Endothelial cell of umbilical vein (primary cell): Measurements from ENCODE around the gene CES5A. TPM values are rescaled to one million over a fixed set of nuclear protein-coding genes. Genes with fewer than 3 reads are reported as not detected.

Experiments used
- BruUV-seq: library from RNA; stranded (reverse); fragments of 400-500 nt; replicated peaks from 2 replicates; lab custom pipeline; 2021; lab: Mats Ljungman, UMichigan
- CTCF ChIA-PET: fragments of 300-600, 350-600 bp; sonication (Branson Sonifier 250); formaldehyde crosslinking; loops from one replicate; lab custom pipeline; 2021; ENCODE audit warnings: antibody characterized with exemption, inconsistent platforms; lab: Charles Lee
- POLR2A ChIA-PET: fragments of 300-600, 350-600 bp; sonication (Branson Sonifier 250); formaldehyde crosslinking; loops from one replicate; lab custom pipeline; 2021; ENCODE audit warnings: antibody characterized with exemption, inconsistent platforms; lab: Charles Lee
- DNase-seq: peaks from one replicate; pipeline ENCODE4 v3.0.0-alpha.2; 2011; ENCODE audit warnings: low read depth, low spot score
- FAIRE-seq: peaks from 2 replicates; lab custom pipeline; 2011; peaks lifted over from hg19 to GRCh38; lab: Jason Lieb, UNC
- H2AFZ ChIP-seq: 2 replicates; pipeline ENCODE4 v1.6.0; 2012; ENCODE audit warnings: low read depth, low read length, control low read depth, inconsistent platforms
- H3K27ac ChIP-seq: 2 replicates; pipeline ENCODE4 v1.5.1; 2011; ENCODE audit warnings: low read depth, mild to moderate bottlenecking, control low read depth, low read length, moderate library complexity; ENCODE audit not compliant: insufficient read depth
- H3K27me3 ChIP-seq, 2 experiments: 2 replicates each; pipeline versions ENCODE4 v1.6.0 to v1.6.1; 2011; ENCODE audit warnings: low read length in 2 of 2, mixed read lengths in 1 of 2; ENCODE audit not compliant: control insufficient read depth in 2 of 2, insufficient read depth in 2 of 2
- H3K36me3 ChIP-seq, 2 experiments: 2 replicates in 1 of 2; 3 replicates in 1 of 2; pipeline ENCODE4 v1.5.1; 2011; ENCODE audit warnings: low read length in 2 of 2, mild to moderate bottlenecking in 1 of 2, moderate library complexity in 1 of 2; ENCODE audit not compliant: control insufficient read depth in 2 of 2, insufficient read depth in 2 of 2; ENCODE audit errors: extremely low read depth in 1 of 2
- H3K4me1 ChIP-seq: 3 replicates; pipeline ENCODE4 v1.5.1; 2011; ENCODE audit warnings: mild to moderate bottlenecking, low read length; ENCODE audit not compliant: control insufficient read depth, insufficient read depth; ENCODE audit errors: extremely low read depth
- H3K4me2 ChIP-seq: 2 replicates; pipeline ENCODE4 v1.6.1; 2011; ENCODE audit warnings: low read length, control low read depth, mixed read lengths; ENCODE audit not compliant: insufficient read depth
- H3K4me3 ChIP-seq, 3 experiments: fragments of 200-600 bp in 1 of 3; sonication (generic), shearing (Covaris generic) in 1 of 3; replicated peaks in 1 of 3; 2 replicates each; pipeline ENCODE4 v1.5.1; 2011 to 2016; ENCODE audit warnings: control low read depth in 3 of 3, low read length in 3 of 3, mild to moderate bottlenecking in 2 of 3, inconsistent platforms in 1 of 3, low read depth in 1 of 3, moderate library complexity in 1 of 3; ENCODE audit not compliant: insufficient read depth in 1 of 3
- H3K79me2 ChIP-seq: 2 replicates; pipeline ENCODE4 v1.6.0; 2012; ENCODE audit warnings: low read length, inconsistent platforms; ENCODE audit not compliant: control insufficient read depth, insufficient read depth
- H3K9ac ChIP-seq: replicated peaks from 2 replicates; pipeline ENCODE3; 2011; ENCODE audit warnings: low read length, control low read depth; ENCODE audit not compliant: insufficient read depth; ENCODE audit errors: extremely low read depth
- H3K9me1 ChIP-seq: replicated peaks from 3 replicates; pipeline ENCODE4 v1.6.0; 2011; ENCODE audit warnings: mild to moderate bottlenecking, low read length; ENCODE audit not compliant: control insufficient read depth, insufficient read depth; ENCODE audit errors: extremely low read depth
- H3K9me3 ChIP-seq: replicated peaks from 2 replicates; pipeline ENCODE4 v1.5.1; 2012; ENCODE audit warnings: low read length, inconsistent platforms; ENCODE audit not compliant: control insufficient read depth, insufficient read depth
- H4K20me1 ChIP-seq: replicated peaks from 2 replicates; pipeline ENCODE3; 2011; ENCODE audit warnings: mild to moderate bottlenecking, low read length; ENCODE audit not compliant: control insufficient read depth, insufficient read depth; ENCODE audit errors: extremely low read depth
- CTCF ChIP-seq, 2 donors: IDR thresholded peaks; 1 replicate in 1 of 2; 2 replicates in 1 of 2; pipeline ENCODE4 v1.5.1; 2011; ENCODE audit warnings: low read length in 2 of 2, mild to moderate bottlenecking in 2 of 2, moderate library complexity in 2 of 2, control low read depth in 1 of 2, inconsistent platforms in 1 of 2, low read depth in 1 of 2; ENCODE audit not compliant: insufficient read depth in 1 of 2; ENCODE audit errors: extremely low read depth in 1 of 2
- EZH2 ChIP-seq: IDR thresholded peaks from 2 replicates; pipeline ENCODE4 v1.6.1; 2012; ENCODE audit warnings: borderline replicate concordance, low read depth, mild to moderate bottlenecking, moderate library complexity, low read length, inconsistent platforms; ENCODE audit not compliant: severe bottlenecking
- FOS ChIP-seq: IDR thresholded peaks from 2 replicates; pipeline ENCODE4 v1.6.1; 2011; ENCODE audit warnings: mild to moderate bottlenecking, low read length, moderate library complexity, borderline replicate concordance; ENCODE audit not compliant: insufficient read depth
- GATA2 ChIP-seq: IDR thresholded peaks from 2 replicates; pipeline ENCODE4 v1.7.0; 2011; ENCODE audit warnings: low read depth, mild to moderate bottlenecking, moderate library complexity, mixed read lengths, low read length; ENCODE audit not compliant: insufficient read length, insufficient read depth
- JUN ChIP-seq: IDR thresholded peaks from 2 replicates; pipeline ENCODE4 v1.6.1; 2011; ENCODE audit warnings: borderline replicate concordance, low read depth; ENCODE audit not compliant: insufficient read length, insufficient read depth
- MYC ChIP-seq: IDR thresholded peaks from one replicate; pipeline ENCODE4 v1.6.1; 2011; ENCODE audit warnings: mild to moderate bottlenecking, low read depth, low read length
- POLR2A ChIP-seq: IDR thresholded peaks from 2 replicates; pipeline ENCODE4 v1.6.1; 2012; ENCODE audit warnings: low read depth, mild to moderate bottlenecking, control low read depth, low read length
- POLR2AphosphoS5 ChIP-seq: IDR thresholded peaks from 2 replicates; pipeline ENCODE4 v1.6.1; 2012; ENCODE audit warnings: low read depth, mild to moderate bottlenecking, control low read depth, low read length, moderate library complexity; ENCODE audit not compliant: insufficient read depth
- dilution Hi-C: fragments of 300-500 bp; cut with MboI; formaldehyde crosslinking; loops from one replicate; pipeline ENCODE4 v1.15.0; 2019; ENCODE audit warnings: low sequenced_read_pairs; ENCODE audit not compliant: extremely low pct_ligation_motif_present
- intact Hi-C: fragments of 100-400 bp; cut with micrococcal nuclease; formaldehyde crosslinking; loops from one replicate; pipeline ENCODE4 v1.10.0; 2022
- polyA plus RNA-seq, 4 experiments: library from polyadenylated mRNA; depleted of rRNA in 3 of 4; stranded (reverse) in 3 of 4; unstranded in 1 of 4; fragments of >200 nt; gene quantifications; 2 replicates each; pipeline versions ENCODE4 v1.2.1 to v1.2.3, GENCODE V29; 2011 to 2012; ENCODE audit warnings: missing spikeins in 1 of 4
- total RNA-seq: library from RNA; stranded (reverse); gene quantifications from 2 replicates; pipeline ENCODE4 v1.2.3, GENCODE V29; 2021
- TF ChIP-seq, protein P1 (sequence below): IDR thresholded peaks from 2 replicates; pipeline ENCODE4 v1.6.1; 2011; ENCODE audit not compliant: insufficient read depth, insufficient read length

Gene CES5A
- total and polyA plus RNA-seq, 2 donors (not counting 3 experiments of a cell fraction or from before 2014, with no cell fraction given): not detected

- no peak overlapping the region for H2AFZ ChIP-seq
- TF ChIP-seq POLR2A (no peak), GATA2 (no peak), MYC (no peak), EZH2 (no peak), POLR2AphosphoS5 (no peak), JUN (no peak), FOS (no peak), CTCF (IDR thresholded peaks at IDR 0.05; ENCODE audit: extremely low read depth in 1 of 2, insufficient read depth in 1 of 2, low read depth in 1 of 2, low read length in 2 of 2) (no peak)
- TF ChIP-seq, protein P1, sequence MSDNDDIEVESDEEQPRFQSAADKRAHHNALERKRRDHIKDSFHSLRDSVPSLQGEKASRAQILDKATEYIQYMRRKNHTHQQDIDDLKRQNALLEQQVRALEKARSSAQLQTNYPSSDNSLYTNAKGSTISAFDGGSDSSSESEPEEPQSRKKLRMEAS: no peak
- FAIRE-seq (no peak), DNase-seq (no peak)
- H3K4me1 ChIP-seq: no peaks in the 10 kb centered on the region
- BruUV-seq: no TSS peak
- no peaks in the 10 kb centered on the region for H3K9me3 ChIP-seq
- H3K9ac ChIP-seq: no peak overlapping the region
- ChIA-PET POLR2A (no interaction called here), CTCF (no interaction called here)
- H3K9me1 ChIP-seq: no peaks in the 10 kb centered on the region
- H3K4me2 ChIP-seq: no peak overlapping the region
- intact Hi-C loops (no loop called here), dilution Hi-C loops (no loop called here)
- no peaks in the 10 kb centered on the region for H4K20me1 ChIP-seq
- H3K4me3 ChIP-seq: no peak overlapping the region
- H3K27ac ChIP-seq: no peak overlapping the region
- no peaks in the 10 kb centered on the region for H3K36me3 ChIP-seq
- no peaks in the 10 kb centered on the region for H3K27me3 ChIP-seq
- no peaks in the 10 kb centered on the region for H3K79me2 ChIP-seq
Measured at GRCh38 chr16:55912022-55912421, 36.8 kb upstream of the CES5A start.
